ENCODE results near the gene PLXNA4. TPM values are rescaled to one million over a fixed set of nuclear protein-coding genes. Genes with fewer than 3 reads are reported as not detected.

Gene PLXNA4, protein sequence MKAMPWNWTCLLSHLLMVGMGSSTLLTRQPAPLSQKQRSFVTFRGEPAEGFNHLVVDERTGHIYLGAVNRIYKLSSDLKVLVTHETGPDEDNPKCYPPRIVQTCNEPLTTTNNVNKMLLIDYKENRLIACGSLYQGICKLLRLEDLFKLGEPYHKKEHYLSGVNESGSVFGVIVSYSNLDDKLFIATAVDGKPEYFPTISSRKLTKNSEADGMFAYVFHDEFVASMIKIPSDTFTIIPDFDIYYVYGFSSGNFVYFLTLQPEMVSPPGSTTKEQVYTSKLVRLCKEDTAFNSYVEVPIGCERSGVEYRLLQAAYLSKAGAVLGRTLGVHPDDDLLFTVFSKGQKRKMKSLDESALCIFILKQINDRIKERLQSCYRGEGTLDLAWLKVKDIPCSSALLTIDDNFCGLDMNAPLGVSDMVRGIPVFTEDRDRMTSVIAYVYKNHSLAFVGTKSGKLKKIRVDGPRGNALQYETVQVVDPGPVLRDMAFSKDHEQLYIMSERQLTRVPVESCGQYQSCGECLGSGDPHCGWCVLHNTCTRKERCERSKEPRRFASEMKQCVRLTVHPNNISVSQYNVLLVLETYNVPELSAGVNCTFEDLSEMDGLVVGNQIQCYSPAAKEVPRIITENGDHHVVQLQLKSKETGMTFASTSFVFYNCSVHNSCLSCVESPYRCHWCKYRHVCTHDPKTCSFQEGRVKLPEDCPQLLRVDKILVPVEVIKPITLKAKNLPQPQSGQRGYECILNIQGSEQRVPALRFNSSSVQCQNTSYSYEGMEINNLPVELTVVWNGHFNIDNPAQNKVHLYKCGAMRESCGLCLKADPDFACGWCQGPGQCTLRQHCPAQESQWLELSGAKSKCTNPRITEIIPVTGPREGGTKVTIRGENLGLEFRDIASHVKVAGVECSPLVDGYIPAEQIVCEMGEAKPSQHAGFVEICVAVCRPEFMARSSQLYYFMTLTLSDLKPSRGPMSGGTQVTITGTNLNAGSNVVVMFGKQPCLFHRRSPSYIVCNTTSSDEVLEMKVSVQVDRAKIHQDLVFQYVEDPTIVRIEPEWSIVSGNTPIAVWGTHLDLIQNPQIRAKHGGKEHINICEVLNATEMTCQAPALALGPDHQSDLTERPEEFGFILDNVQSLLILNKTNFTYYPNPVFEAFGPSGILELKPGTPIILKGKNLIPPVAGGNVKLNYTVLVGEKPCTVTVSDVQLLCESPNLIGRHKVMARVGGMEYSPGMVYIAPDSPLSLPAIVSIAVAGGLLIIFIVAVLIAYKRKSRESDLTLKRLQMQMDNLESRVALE (N-terminal part only)
- 0.41 to 1.3 TPM (median 0.77 TPM) in 5 replicates for total RNA-seq (2022; extraction: Qiagen RNA extraction)

DNA sequence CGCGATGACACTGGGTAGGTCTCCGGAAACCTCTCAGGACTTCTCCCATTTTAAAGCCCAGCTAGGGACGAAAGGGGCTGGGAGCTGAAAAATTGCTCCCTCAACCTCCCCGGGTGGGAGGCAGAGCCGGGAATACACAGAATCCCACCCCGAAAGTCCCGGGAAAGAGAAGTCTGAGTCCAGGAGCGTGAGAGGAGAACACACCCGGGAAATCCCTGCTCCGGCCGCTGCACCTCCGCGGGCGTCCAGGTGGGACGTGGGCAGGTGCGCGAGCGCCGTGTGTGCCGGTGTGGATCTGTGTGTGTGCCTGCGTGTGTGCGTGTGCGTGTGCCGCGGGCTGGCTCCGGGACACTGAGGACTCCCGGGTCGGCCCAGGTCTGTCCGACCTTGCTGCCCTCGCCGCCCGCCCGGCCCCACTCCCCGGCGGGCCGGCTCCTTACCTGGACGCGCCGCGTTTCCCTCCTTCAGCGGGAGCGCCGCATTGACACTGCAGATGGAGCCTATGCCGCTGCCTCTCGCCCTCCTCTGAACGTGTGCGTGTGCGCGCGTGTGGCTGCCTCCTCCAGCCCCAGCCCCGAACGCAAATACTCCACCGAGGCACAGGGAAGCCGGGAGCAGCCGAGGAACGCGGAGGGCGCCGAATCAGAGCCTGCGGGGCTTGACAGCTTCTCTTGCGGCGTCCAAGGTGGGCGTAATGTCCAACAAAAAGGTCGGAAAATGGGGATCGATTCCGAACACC is at the start of gene PLXNA4:
Gene PLXNA4 (minus strand): TSS at position 489 of the 739 bp plus-strand sequence. CDS start 67,777 bp downstream, outside the sequence.

